GM11168 (cell line): ENCODE data around the gene COX7A2L.
"Not testable (repeated sequence)": the region's sequence is repeated elsewhere in the genome, so short reads cannot be mapped to it uniquely, and the experiment has no call there.

Experiments
- in situ Hi-C: fragments of 300-500 bp; cut with MboI; formaldehyde crosslinking; loops from one replicate; pipeline ENCODE4 v1.12.0; 2022; ENCODE audit warnings: low sequenced_read_pairs; ENCODE audit not compliant: unreplicated experiment

Gene COX7A2L

DNA sequence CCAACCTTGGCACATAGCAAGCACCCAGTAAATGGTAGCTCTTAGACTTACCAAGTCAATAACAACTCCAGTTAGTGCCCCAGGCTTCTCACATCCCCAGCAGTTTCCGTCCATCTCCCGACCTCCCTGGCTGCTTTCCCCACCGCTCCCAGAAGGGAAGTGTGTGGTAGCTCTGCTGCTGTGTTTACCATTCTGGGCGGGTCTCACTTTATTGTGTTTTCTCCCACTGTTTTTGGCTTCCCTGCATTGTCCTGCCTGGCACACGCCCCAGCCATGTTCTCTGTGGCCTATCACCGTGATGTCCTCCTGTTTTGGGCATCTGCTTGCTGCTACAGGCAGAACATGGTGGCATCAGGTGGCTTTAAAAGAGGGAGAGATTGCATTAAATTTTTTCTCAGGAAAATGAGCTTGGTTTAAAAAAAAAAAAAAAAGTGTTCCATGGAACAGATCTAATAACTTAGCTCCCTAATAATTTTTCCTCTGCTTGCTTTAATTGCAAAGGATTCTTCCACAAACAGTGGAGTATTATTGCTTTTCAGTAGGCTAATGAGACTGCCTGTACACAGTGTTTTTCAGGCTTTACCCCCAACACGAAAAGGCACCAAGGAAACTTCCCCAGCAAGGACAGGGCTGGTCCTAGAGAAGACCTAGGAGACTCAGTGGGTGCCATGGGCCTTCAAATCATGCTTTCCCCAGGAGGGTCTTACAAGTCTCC lies 8.0 kb upstream of the COX7A2L start:
- in situ Hi-C loops: no loop called here

GRCh38 chr2:42367835-42368234 lies 6.8 kb upstream of the COX7A2L start:
- in situ Hi-C loops: no loop called here

GRCh38 chr2:42366411-42366810 lies 5.4 kb upstream of the COX7A2L start:
- in situ Hi-C loops: no loop called here

GRCh38 chr2:42364658-42365057 lies 3.6 kb upstream of the COX7A2L start:
- in situ Hi-C loops: no loop called here

GRCh38 chr2:42363413-42363812 lies 2.4 kb upstream of the COX7A2L start:
- in situ Hi-C loops: no loop called here

DNA sequence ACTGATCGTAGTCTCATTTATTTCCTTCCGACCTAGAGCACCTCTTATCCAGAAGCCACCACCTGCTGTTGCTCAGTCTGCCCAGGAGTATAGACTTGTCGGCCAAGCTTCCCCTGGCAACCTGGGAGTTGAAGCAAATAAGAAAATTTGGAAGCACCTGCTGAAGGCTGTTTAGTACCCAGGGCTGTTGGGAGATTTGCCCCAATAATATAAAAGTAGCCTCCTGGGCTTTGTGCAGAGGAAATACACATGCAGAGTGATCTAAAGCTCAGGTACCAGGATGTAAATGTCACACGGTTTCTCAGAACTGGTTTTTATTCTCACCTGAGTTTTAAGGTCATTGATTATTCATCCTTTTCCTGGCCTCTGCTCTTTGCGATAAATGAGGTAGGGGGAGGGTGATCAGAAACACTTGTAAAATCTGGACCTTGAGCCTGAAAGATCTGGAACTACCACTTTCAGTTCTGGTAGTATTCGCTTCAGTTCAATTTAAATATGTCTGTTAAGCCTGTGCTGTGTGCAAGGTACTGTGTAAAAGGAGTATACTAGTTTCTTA lies 789 bp upstream of the COX7A2L start:
- in situ Hi-C loops: no loop called here

- in situ Hi-C loops: no loop called here
Measured at GRCh38 chr2:42360493-42360889, 526 bp downstream of the COX7A2L start.

GRCh38 chr2:42359965-42360483 lies 993 bp downstream of the COX7A2L start:
- in situ Hi-C loops: no loop called here

GRCh38 chr2:42359304-42359964 lies 1.6 kb downstream of the COX7A2L start:
- in situ Hi-C loops: no loop called here

DNA sequence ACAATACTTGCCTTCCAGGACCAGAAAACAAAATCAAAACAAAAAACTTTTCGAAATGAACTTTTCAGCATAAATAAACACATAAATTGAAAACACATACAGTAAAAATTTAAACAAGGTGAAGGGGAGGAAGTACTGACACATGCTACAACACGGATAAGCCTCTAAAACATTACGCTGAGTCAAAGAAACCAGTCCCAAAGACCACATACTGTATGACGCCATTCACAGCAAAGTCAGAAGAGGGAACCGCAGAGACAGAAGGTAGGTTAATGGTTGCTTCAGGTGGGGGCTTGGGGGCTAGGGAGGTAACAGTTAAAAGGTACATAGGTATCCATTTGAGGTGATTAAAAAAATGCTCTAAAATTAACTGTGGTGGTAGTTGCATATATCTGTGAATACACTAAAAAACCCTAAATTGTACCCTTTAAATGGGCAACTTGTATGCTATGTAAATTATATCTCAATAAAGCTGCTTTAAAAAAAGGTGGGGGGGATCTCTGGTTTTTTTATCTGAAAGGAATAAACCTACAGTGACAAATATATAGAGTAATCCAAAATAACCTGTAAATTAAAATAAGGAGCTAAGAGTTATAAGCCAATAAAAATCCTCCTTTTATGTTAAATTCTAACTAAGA lies 7.1 kb downstream of the COX7A2L start:
- in situ Hi-C loops: no loop called here

DNA sequence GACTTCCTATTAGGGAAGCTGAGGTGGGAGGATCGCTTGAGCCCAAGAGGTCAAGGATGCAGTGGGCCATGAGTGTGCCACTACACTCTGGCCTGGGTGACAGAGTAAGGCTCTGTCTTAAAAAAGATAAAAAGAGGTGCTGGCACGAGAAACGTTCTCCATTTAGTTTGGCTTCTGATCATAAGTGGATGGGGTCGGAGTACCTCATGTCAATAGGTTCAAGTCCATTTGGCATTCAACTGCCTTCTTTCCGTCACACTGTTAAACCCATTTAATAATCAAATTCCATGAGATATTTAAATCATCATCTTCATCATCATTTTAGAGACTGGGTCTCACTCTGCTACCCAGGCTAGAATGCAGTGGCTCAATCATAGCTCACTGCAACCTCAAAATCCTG lies 9.2 kb downstream of the COX7A2L start:
- in situ Hi-C loops: no loop called here

DNA sequence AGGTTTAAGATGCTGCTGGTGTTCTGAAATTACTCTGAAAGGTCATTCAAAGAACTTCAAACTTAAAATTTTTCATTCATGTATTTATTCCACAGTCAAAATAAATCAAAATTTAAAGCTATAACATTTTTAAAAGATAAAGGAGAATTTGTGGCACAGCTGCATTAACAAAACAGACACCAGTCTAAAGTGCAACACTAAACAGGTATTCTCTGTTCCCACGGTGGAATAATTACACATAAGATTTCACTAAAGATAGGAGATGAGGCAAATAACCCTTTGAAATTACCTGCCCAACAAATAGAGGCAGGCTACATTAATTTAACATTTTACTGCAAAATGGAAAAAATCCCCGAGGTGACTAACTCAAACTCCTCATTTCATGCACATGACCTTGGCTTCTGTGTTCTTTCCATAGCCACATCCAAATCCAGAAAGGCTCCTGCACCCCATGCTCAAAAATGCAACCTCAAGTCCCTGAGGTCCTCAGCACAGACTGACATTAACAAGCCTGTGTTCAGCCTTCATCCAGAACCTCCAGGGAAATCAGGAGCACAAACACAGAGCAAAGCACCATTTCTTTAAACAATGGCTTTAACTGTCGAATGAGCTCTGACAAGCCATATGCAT lies 10.5 kb downstream of the COX7A2L start:
- in situ Hi-C loops: no loop called here

DNA sequence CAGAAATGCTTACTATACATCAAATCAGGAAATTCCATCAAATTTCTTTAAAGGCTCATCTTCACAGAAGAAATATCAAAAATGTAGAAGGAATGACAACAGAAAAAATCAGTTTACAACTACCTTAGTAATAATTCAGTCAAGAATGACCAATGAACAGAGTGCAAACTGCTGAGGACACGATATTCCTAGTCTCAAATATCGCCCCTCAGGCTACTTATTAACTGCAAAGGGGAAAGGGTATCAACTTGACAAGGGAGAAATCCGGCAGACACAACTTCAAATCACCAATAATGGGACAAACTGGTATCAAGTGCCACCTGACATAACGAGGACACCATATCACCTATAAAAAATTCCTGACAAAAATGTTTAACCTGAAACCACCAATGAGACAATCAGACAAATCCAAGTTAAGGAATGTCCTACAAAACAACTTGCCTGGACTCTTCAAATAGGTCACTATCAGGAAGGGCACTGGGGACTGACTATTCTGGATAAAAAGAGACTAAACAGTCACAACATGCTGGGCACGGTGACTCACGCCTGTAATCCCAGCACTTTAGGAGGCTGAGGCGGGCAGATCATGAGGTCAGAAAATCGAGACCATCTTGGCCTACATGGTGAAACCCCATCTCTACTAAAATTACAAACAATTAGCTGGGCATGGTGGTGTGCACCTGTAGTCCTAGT lies 12.8 kb downstream of the COX7A2L start:
- in situ Hi-C loops: no loop called here

DNA sequence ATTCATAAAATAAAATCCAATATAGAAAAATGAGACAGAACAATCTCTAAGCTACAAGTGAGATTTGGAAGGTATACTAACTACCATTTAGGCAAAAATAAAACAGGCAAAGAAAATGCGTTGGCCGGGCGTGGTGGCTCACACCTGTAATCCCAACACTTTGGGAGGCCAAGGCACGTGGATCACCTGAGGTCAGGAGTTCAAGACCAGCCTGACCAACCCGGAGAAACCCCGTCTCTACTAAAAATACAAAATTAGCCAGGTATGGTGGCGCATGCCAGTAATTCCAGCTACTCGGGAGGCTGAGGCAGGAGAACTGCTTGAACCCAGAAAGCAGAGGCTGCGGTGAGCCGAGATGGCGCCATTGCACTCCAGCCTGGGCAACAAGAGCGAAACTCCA lies 13.5 kb downstream of the COX7A2L start:
- in situ Hi-C loops: not testable (repeated sequence)

DNA sequence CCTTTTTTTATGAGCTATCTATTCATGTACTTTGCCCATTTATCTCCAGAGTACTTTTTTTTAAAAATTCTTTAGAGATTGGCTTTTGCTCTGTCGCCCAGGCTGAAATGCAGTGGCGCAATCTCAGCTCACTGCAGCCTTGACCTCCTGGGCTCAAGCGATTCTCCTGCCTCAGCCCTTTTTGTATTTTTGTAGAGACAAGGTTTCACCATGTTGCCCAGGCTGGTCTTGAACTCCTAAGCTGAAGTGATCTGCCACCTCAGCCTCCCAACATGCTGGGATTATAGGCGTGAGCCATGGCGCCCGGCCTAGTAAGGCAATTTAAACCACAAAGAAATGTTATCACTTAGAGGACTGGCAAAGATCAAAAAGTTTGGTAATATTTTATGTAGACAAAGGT lies 14.2 kb downstream of the COX7A2L start:
- in situ Hi-C loops: not testable (repeated sequence)

DNA sequence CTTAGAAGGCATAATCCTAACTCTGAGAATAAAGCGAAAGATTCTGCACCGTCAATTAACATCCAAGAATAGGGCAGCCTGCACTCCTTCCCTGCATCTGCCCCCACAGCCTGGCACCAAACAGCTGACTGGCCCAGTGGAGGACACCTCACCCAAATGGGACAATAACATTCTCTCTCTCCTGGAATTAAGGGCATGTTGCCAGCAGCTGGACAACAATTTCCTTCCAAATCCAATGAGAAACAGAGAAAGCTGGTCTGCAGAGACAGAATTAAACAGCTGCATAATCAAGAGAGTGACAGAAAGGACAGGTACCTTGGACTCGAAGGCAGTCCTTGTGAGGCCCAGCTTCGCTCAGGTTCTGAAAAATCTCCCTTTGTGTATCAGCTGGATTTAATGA lies 15.0 kb downstream of the COX7A2L start:
- in situ Hi-C loops: no loop called here

GRCh38 chr2:42342795-42343241 lies 18.2 kb downstream of the COX7A2L start:
- in situ Hi-C loops: no loop called here

GRCh38 chr2:42342061-42342794 lies 18.8 kb downstream of the COX7A2L start:
- in situ Hi-C loops: no loop called here

- in situ Hi-C loops: no loop called here
Measured at GRCh38 chr2:42340938-42341636, 19.9 kb downstream of the COX7A2L start.
